Subcutaneous abdominal adipose tissue (tissue), 5 donors: ENCODE measurements around the gene TPD52L2.

ENCODE experiments used
- H3K27ac ChIP-seq: one replicate; pipeline ENCODE4 v1.7.0; 2013; ENCODE audit warnings: low read depth, mild to moderate bottlenecking, inconsistent platforms, low read length, moderate library complexity
- H3K27me3 ChIP-seq, 5 donors: one replicate each; pipeline ENCODE4 v1.7.0; 2013; ENCODE audit warnings: low read length in 5 of 5, inconsistent platforms in 1 of 5; ENCODE audit not compliant: control insufficient read depth in 5 of 5, insufficient read depth in 4 of 5
- H3K36me3 ChIP-seq, 5 donors: one replicate each; pipeline ENCODE4 v1.7.0; 2013; ENCODE audit warnings: low read length in 5 of 5; ENCODE audit not compliant: control insufficient read depth in 5 of 5, insufficient read depth in 5 of 5
- H3K4me1 ChIP-seq, 5 donors: one replicate each; pipeline ENCODE4 v1.7.0; 2013; ENCODE audit warnings: low read length in 5 of 5, mild to moderate bottlenecking in 3 of 5, moderate library complexity in 1 of 5; ENCODE audit not compliant: control insufficient read depth in 5 of 5, insufficient read depth in 5 of 5
- H3K4me3 ChIP-seq, 5 donors: one replicate each; pipeline ENCODE4 v1.7.0; 2013; ENCODE audit warnings: low read length in 5 of 5, low read depth in 1 of 5
- H3K9ac ChIP-seq, 5 donors: one replicate each; pipeline ENCODE4 v1.7.0; 2013; ENCODE audit warnings: low read length in 5 of 5, mild to moderate bottlenecking in 4 of 5, moderate library complexity in 3 of 5
- H3K9me3 ChIP-seq, 5 donors: one replicate each; pipeline ENCODE4 v1.7.0; 2013; ENCODE audit warnings: low read length in 5 of 5; ENCODE audit not compliant: control insufficient read depth in 5 of 5
- donor health status: healthy.
- donor health status: healthy.
- donor health status: healthy.
- donor health status: healthy.
- donor health status: healthy.

TPD52L2 gene

DNA sequence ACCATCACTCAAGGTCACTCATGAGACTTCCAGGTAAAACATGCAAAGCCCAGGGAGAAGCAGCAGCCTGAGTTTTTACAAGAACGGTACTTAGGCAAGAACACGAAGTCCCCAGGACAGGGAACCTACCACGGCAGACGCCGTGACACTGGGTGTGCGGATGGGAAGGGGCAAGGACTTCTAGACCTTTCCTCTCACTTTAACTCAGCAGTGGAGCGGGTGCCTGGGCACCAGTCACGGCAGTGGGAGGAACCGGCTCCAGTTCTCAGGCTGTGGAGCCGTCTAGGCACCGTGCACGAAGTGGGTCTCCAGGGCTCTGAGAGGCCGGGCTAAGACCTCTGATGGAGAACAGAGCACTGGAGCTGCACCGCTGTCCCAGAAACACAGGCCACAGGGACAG lies 36.5 kb upstream of the TPD52L2 start:
- Histone ChIP-seq H3K4me1 (peaks cover 5 to 63% (median 22%) of the 10 kb centered on the region in 5 donors), H3K9ac (peak overlapping the region in 1 of 5 donors; percentile 51), H3K27ac (peak overlapping the region; percentile 51), H3K36me3 (peaks cover 0 to 3% (median 0%) of the 10 kb centered on the region in 5 donors), H3K27me3 (peaks cover 0 to 18% (median 3%) of the 10 kb centered on the region in 5 donors), H3K9me3 (no peaks in the 10 kb centered on the region), H3K4me3 (peak overlapping the region in 3 of 5 donors; percentile 63 to 78 (median 75))

- Histone ChIP-seq H3K9me3 (no peaks in the 10 kb centered on the region), H3K36me3 (peaks cover 0 to 3% (median 0%) of the 10 kb centered on the region in 5 donors), H3K4me3 (peak overlapping the region in 4 of 5 donors; percentile 63 to 78 (median 75)), H3K4me1 (peaks cover 5 to 63% (median 22%) of the 10 kb centered on the region in 5 donors), H3K9ac (peak overlapping the region in 1 of 5 donors; percentile 76), H3K27ac (peak overlapping the region; percentile 51), H3K27me3 (peaks cover 0 to 18% (median 3%) of the 10 kb centered on the region in 5 donors)
Measured at GRCh38 chr20:63828951-63829350, 36.1 kb upstream of the TPD52L2 start.

GRCh38 chr20:63829603-63829944 lies 35.5 kb upstream of the TPD52L2 start:
- Histone ChIP-seq H3K36me3 (peaks cover 0 to 3% (median 0%) of the 10 kb centered on the region in 5 donors), H3K9ac (peak overlapping the region in 4 of 5 donors; percentile 38 to 76 (median 67)), H3K4me1 (peaks cover 5 to 64% (median 28%) of the 10 kb centered on the region in 5 donors), H3K27me3 (peaks cover 0 to 18% (median 3%) of the 10 kb centered on the region in 5 donors), H3K9me3 (no peaks in the 10 kb centered on the region), H3K27ac (peak overlapping the region; percentile 51), H3K4me3 (peak overlapping the region; percentile 63 to 78 (median 75))

GRCh38 chr20:63829945-63830835 lies 34.9 kb upstream of the TPD52L2 start:
- peaks cover 0 to 3% (median 0%) of the 10 kb centered on the region in 5 donors for H3K36me3 ChIP-seq
- H3K27me3 ChIP-seq = peaks cover 0 to 18% (median 3%) of the 10 kb centered on the region in 5 donors
- peak overlapping the region in 4 of 5 donors; percentile 38 to 76 (median 67) for H3K9ac ChIP-seq
- peak overlapping the region; percentile 63 to 78 (median 75) for H3K4me3 ChIP-seq
- peaks cover 5 to 70% (median 34%) of the 10 kb centered on the region in 5 donors for H3K4me1 ChIP-seq
- peak overlapping the region; percentile 51 for H3K27ac ChIP-seq
- H3K9me3 ChIP-seq = no peaks in the 10 kb centered on the region

GRCh38 chr20:63830841-63831588 lies 34.1 kb upstream of the TPD52L2 start, which contains the start of gene ZBTB46:
TSS of gene ZBTB46 (minus strand) at chr20:63831264. CDS start at chr20:63790757, 40,507 bp downstream.
- Histone ChIP-seq H3K9ac (peak within 1 kb of the TSS in 3 of 5 donors; percentile 66 to 76 (median 68)), H3K4me1 (peaks cover 3 to 66% (median 38%) of the 10 kb centered on the region in 5 donors), H3K27ac (peak within 1 kb of the TSS; percentile 51), H3K27me3 (peaks cover 0 to 15% (median 3%) of the 10 kb centered on the region in 5 donors), H3K36me3 (peaks cover 0 to under 1% (median 0%) of the 10 kb centered on the region in 5 donors), H3K4me3 (peak within 1 kb of the TSS; percentile 63 to 78 (median 75)), H3K9me3 (no peaks in the 10 kb centered on the region)

- Histone ChIP-seq H3K27me3 (peaks cover 0 to 15% (median 3%) of the 10 kb centered on the region in 5 donors), H3K9ac (peak overlapping the region in 1 of 5 donors; percentile 55), H3K36me3 (no peaks in the 10 kb centered on the region)
Measured at GRCh38 chr20:63831646-63831992, 33.5 kb upstream of the TPD52L2 start.

GRCh38 chr20:63831993-63832686 lies 32.9 kb upstream of the TPD52L2 start:
- Histone ChIP-seq H3K36me3 (no peaks in the 10 kb centered on the region), H3K27me3 (peaks cover 0 to 15% (median 0%) of the 10 kb centered on the region in 5 donors), H3K4me1 (peaks cover 0 to 61% (median 41%) of the 10 kb centered on the region in 5 donors), H3K9ac (no peak overlapping the region), H3K4me3 (peak overlapping the region in 4 of 5 donors; percentile 57 to 65 (median 60)), H3K27ac (no peak overlapping the region), H3K9me3 (no peaks in the 10 kb centered on the region)

More at GRCh38 chr20:63831646-63831992, 33.5 kb upstream of the TPD52L2 start:
- Histone ChIP-seq H3K9me3 (no peaks in the 10 kb centered on the region), H3K4me1 (peaks cover 2 to 62% (median 38%) of the 10 kb centered on the region in 5 donors), H3K4me3 (peak overlapping the region in 4 of 5 donors; percentile 57 to 65 (median 60)), H3K27ac (no peak overlapping the region)

GRCh38 chr20:63833776-63834490 lies 31.1 kb upstream of the TPD52L2 start:
- H3K4me3 ChIP-seq = no peak overlapping the region
- no peak overlapping the region for H3K27ac ChIP-seq
- H3K9ac ChIP-seq = no peak overlapping the region
- peaks cover 0 to 63% (median 50%) of the 10 kb centered on the region in 5 donors for H3K4me1 ChIP-seq
- no peaks in the 10 kb centered on the region for H3K36me3 ChIP-seq
- H3K9me3 ChIP-seq = no peaks in the 10 kb centered on the region
- H3K27me3 ChIP-seq = peaks cover 0 to 12% (median 0%) of the 10 kb centered on the region in 5 donors

- H3K27me3 ChIP-seq = peaks cover 0 to 7% (median 0%) of the 10 kb centered on the region in 5 donors
- H3K9ac ChIP-seq = no peak overlapping the region
- H3K36me3 ChIP-seq = no peaks in the 10 kb centered on the region
- H3K4me1 ChIP-seq = peaks cover 0 to 59% (median 49%) of the 10 kb centered on the region in 5 donors
- no peak overlapping the region for H3K4me3 ChIP-seq
- H3K27ac ChIP-seq = no peak overlapping the region
- no peaks in the 10 kb centered on the region for H3K9me3 ChIP-seq
Measured at GRCh38 chr20:63834491-63834880, 30.6 kb upstream of the TPD52L2 start.
